ENCODE results near the gene TMEM140.

TMEM140 gene

DNA sequence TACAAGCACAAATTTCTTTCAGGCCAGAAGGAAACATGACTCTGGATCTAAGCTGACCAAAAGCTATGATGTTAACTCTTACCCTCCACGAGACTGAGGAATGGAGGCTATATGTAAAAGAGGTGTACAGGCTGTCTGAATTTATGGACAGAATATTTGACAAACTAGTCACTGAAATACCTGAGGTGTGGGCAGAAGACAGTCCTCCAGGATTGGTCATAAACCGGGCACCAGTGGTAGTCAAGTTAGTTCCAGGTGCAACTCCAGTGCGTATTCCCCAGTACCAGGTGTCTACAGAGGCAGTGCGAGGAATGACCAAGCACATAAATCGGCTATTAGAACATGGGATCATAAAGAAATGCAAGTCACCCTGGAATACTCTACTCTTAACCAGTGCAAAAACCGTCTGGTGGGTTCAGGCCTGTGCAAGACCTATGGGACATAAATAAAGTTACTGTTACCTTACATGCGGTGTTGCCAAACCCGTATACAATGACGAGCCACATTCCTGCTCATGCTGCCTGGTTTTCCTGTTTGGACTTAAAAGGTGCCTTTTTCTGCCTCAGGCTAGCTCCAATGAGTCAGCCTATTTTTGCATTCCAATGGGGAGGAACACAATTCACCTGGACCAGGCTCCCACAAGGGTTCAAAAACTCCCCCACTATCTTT is 29.3 kb downstream of the TMEM140 start:
- no peak for DNase-seq

DNA sequence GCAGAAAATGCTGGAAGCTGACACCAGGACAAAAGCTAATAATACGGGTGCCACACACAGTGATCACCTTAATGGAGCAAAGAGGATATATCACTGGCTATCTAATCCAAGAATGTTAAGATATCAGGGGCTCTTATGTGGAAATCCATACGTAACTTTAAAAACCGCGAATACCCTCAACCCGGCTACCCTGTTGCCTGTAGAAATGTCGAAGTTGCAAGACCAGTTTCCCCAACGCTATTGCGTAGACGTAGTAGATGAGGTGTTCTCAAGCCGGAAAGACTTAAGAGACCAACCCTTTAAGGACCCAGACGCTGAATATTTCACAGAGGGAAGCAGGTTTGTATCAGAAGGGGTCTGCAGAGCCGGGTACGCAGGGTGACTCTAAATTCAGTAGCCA is 30.5 kb downstream of the TMEM140 start:
- DNase-seq, result no peak

DNA sequence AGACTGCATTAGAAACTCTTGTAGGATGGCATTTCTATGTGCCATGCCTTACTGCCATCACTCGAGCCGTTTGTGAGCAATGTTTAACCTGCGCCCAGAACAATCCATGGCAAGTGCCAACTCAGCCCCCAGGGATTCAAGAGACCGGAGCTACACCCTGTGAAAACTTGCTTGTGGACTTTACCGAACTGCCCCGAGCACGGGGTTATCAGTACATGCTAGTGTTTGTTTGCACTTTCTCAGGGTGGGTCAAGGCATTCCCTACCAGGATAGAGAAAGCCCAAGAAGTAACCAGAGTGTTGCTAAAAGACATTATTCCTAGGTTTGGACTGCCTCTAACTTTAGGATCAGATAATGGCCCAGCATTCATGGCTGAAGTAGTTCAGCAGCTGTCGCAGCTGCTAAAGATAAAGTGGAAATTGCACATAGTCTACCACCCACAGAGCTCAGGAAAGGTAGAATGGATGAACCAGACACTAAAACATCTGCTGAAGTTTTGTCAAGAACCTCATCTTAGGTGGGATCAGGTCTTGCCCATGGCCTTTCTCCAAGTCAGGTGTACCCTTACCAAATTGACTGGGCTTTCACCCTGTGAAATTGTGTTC is 31.6 kb downstream of the TMEM140 start:
- DNase-seq, result no peak

DNA sequence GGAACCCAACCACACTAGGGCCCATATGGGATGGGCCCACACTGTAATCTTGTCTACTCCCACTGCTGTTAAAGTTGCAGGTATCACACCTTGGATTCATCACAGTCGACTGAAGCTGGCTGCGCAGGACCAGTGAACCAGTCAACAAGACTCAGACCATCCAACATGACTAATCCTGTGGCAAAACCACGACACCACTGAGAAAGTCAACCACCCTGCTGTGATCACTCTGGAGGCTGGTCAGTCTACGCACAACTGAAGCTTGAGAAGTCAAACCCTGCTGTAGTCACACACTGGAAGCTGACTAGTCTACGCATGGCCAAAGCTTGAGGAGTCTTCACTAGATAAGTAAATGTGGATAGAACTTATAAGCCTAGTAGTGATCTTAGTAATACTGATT is 32.2 kb downstream of the TMEM140 start:
- no peak for DNase-seq

DNA sequence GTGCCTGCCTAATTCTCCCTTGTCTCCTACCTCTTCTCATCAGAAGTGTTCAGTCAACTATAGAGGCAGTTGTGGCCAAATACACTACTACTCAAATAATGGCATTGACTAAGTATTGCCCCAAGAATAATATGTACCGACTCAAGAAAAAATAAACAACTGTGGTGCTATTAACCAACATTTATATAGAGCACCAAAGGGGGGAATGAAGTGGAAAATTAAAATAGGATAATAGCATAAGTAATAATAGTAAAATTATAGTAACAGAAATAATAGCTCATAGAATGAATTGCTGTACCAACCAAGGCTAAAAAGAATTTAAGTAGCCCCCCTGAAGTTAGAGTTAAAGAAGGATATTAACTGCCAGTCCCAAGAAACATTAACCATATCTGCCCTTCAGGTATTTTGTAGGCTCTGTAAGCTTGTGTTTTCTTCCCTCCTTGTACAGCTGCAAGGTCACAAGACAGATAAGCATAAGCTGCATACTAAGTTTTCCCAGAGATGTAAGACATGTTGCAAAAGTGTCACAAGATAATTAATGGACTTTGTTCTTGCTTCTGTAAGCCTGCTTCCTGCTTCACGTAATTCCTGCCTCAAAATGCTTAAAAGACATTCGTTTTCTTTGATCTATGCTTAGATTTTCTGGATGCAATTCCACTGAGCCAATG is 33.5 kb downstream of the TMEM140 start:
- DNase-seq, result no peak

DNA sequence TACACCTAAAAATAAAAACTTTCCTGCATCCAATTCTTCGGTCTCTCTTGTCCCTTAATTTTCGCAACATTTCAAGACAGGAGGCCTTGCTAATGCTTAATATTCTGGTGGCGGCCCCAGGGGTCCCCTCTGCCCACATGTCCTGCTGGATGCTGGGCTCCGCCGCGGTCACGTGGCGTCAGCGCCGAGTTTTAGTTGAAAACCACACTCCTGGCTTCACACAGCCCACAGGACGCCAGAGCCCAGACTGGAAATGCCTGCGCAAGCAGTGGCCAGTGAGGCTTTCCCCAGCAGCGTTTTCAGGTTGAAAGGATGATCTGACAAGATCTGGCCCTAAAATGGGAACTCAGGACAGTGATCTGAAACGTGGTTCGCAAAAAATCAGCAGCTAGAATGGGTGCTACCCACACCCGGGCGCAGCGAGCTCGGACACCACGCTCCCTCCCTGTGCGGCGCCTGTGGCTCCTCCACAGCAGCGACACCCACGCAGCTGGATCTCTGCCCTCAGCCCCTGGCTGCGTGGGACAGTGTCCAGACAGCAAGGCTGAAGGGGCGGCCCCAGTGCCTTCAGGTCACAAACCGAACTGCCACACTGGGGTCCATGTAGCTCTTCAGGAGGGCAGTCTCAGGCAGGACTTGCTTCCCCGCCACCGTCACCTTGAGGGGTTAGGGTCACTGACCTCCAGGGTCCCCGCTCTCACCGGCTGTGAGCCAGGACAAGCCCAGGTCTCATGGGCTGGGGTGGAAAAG is 34.2 kb downstream of the TMEM140 start:
- no peak for DNase-seq

DNA sequence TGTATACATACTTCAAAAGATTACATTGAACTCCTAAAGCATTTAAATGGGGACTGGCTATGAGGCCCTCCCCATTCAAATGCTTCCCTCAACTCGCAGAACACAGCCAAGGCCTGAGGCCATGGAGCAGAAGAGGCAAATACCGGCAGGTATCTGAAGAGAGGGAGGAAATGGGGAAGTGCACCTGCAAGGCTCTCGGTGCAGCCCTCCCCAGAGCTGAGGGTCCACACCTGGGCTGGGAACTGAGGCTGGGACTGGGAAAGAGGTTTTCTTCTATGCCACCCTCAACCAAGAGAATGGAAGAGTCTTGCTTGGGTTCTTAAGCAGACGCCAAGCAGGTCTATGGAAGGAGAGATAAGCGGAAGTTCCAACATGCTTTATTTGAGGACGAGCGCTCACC is 35.6 kb downstream of the TMEM140 start:
- no peak for DNase-seq

DNA sequence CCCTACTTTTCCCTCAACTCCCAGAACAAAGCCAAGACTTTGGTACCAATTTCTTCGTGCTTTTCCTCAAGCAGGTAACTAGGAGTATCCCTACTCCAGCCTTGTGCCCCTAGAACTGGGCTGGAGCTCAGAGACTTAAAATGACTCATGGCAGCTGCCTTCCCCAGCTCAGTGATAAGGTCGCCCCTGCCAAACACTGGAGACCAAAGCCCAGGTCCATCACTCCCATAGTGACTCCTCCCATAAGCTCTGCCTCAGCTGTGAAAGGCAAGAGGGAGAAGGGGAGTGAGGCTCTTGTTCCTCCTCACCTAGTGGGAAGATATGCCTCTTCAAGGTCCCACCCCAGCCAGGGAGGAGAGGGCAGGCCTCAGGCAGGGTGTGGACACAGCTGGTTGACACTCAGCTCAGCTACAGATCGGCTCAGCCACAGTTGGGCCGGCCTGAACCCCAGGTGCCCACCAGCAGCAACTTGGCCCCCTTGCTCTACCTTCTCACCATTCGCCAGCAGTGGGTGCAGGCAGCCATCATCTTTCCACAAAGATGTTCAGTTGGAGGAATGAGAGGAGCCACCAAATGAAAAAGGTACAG is 36.5 kb downstream of the TMEM140 start:
- no peak for DNase-seq

DNA sequence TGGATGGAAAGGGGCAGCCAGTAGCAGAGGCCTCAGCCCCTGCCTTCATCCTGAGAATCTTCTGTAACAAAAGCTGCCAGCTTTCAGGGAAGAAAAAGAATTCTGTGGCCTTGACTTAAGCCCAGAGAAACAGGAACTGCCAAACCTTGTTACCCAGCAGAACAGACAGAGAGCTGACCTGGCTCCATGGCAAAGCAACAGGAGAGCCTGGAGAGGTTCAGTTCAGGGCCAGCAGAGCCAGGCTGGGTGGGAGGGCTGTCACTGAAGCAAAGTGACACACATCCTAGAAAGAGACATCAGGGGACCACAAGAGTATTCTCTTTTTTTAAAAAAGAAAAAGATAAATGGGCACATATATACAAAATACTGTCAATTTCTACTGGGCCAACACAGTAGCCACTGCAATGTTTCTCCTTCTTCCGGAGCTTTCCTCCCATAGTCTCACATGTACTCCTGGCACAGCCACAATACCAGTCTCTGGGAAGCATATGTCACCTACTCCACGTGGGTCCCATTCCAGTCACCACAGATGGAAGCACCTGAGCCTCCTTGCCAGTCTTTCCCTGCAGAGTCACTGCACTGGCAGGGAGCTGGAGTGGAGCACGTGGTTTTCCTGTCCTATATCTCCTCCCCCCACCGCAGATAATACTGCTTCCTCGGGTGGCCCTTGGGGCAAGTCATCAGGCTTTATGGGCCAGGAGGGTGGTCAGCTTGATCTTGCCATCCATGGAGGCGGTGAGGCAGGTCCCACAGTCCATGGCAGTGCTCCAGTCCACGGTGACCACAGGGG is 37.8 kb downstream of the TMEM140 start:
- no peak for DNase-seq

DNA sequence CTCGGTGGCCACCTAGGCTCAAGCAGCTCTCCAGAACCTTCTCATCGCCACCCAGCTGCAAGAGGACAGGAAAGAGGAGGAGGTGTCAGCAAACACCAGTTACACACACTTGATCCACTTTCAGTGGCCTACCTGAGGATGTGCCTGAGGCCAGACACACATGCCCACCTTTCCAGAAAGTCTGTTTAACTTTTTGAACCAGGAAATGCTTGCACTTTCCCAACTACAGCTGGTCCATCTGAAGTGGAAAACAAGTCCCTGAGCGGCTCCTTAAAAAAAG is 38.3 kb downstream of the TMEM140 start:
- no peak for DNase-seq

DNA sequence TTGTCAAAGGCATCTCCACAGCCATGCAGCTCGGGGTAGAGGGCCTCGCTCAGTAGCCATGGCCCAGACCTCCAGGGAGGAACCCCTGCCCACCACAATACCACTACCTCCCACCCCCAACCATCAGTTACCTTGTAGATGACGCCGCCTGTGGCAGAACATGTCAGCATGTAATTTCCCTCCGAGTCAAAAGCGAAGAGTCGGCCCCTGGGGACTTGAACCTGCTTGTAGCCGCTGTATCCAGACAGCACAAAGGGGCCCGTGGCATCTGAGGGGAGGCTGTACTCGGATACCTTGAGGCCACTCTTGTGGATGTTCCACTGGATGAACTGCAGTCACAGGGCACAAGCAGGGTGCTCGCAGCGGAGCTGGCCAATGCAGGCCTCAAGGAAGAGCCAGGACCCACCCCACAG is 39.0 kb downstream of the TMEM140 start:
- DNase-seq, result no peak

DNA sequence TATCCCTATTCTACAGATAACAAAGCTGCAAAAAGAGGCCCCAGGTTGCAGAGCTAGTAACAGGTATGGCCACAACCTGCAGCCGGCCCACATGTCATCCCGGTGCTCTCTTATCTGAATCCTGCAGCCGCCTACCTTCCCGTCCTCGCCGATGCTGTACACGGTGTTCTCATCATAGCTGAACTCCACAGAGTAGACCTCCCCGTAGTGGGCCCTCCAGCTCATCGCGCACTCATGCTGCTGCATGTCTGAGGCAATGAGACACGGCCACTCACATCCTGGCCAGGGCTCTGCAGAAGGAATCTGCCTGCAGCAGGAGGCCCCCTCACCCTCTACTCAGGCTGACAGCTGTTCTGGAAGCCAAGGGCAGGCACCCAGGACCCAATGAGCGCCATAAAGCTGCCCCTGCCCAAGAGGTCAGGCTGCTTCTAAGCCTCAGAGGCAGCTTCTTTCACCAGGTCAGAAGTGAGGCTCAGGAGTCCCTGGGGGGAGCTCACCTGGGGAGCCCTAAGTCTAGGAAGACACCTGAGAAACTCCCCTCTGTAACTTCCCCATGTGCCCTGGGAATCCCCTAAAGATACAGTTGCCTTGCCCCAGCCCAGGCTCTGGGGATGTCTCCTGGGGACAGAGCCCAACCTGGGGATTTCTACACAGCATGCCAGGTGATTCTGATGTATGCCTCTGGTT is 40.6 kb downstream of the TMEM140 start:
- DNase-seq, result no peak

DNA sequence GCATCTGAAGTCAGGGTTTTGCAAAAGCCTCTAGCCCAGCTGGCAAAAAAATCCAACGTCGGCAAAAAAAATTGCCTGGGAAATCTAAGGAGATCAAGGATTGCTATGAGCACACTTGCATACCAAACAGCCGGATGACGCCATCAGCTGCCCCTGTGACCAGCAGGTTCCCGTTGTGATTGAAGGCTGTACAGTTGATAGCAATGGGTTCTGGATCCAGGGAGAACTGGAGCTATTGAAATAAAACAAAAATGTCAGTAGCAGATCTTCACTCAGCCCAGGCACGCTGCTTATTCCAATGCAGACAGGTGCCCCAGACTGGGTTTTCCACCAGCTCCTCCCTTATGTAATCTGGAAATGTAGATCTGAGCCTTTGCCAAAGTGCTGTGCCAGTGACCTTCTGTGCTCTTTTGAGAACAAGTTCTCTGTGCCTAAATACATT is 41.4 kb downstream of the TMEM140 start:
- DNase-seq, result no peak

DNA sequence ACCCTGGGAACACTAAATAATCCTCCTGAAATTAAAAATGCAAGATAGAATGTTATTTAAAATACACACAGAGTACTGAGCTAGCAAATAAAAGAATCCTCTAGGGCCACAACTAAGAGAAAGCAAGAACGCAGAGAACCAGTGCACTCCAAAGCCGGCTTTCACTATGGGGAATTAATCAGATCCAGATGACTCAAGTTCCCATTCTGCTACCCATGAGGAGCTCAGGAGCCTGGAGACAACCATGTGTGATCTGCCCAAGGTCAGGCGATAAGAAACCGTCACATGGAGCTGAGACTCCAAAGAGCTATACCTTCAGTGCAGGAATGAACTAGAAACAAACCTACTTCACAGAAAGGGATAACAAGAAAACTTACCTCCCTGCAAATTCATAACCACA is 42.1 kb downstream of the TMEM140 start:
- no peak for DNase-seq

DNA sequence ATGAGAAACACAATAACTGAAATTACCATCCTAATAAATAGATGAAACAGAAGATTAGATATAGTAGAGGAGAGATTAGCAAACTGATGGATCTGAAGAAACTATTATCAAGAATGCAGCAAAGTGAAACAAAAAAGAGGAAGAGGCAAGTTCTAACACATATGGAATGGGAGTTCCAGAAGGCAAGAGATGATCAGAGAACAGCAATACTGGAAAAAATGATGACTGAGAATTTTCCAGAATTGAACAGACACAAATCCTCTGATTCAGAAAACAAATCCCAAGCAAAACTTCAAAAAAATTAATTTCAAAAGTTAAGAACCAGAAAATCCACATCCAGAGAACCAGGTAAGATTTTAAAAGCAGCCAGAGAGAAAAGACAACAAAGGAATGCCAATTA is 42.8 kb downstream of the TMEM140 start:
- DNase-seq, result no peak

DNA sequence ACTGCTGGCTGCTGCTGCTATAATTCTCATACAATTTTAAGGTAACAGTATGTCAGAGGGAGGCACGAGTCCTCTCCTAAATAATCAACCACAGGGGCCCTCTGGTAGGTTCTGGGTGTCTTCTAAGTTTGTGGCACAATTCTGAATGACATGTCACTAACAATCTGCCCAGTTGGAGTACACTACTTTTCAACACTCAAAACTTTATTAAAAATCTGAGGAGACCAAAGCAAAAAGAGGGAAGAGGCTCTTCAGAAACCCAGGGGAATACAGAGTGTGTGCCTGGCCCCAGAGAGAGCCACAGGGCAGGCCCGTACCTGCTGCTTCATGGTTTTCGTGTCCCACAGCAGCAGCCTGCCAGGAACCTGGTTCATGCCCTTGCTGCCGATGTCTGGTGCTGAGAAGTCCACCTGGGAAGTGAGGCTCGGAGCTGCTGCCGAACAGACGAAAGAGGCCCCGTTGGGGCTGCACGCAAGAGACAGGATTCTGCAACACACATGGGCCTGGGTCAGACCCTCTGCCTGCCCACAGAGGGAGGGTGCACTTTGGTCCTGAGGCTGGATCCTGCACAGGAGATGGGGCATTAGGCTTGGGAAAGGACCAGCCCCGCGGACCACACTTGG is 45.2 kb downstream of the TMEM140 start:
- DNase-seq, result no peak

DNA sequence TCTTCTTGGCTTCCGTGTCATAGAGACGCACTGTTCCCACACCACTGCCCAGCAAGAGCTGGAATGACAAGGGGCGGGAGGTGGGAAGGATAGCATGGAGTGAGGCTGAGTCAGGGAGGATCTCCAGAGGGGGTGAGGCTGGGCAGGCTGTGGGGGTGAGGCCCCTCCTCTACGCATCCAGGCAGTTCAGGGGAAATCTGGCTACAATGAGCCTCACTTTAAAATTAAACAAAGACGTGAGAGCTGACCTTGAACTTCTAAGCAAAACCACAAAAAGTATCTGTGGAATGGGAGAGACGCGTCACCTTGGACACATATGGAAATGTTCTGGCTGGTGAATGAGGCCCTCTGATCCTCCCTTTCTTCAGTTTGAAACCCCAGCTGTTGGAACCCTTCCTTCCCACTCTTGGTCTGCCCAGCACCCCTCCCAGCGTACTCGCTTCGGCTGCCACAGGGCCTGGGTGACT is 45.8 kb downstream of the TMEM140 start:
- DNase-seq, result no peak

DNA sequence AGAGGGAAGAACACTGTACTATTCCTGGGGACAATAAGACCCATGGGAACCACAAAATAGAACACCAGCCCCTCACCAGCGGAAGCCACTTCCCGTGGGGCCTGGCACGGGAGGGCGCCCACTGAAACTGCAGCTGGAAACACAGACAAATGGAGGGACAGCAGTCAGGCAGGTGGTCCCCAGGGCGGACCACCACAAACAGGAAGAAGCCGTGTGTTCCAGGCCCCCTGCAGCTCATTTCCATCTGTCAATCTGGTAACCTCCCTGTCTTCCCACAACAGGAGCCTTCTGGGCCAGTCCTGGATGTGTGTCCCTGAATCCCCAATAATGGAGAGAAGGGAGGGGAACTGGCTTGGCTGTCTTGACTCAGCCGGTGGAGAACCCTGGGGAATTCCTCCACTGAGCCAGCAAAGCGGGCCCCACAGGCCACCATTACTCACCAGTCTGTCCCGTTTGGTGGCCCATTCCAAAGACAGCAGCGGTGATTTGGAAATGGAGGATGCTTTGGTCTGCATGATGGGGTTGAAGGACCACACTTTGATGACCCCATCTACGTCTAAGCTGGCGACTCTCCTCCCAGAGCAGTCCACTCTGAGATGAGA is 46.7 kb downstream of the TMEM140 start:
- no peak for DNase-seq

DNA sequence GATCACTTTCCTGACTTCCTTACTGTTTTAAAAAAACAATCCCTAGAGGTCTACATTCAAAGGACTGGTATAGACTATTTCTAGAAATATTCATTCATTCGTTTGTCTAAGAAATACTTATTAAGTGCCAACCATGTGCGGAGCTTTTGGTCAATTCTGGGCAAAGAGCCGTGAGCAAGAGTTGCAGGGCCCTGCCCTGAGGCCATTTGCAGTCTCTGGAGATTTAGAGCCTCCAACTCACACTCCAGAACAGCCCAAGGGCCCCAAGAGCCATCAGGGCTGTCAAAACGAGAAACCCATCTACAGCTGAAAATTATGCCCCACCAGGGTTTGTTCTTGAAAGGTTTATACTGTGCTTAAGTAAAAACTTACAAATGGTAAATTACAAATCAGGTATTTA is 47.3 kb downstream of the TMEM140 start:
- DNase-seq, result no peak

DNA sequence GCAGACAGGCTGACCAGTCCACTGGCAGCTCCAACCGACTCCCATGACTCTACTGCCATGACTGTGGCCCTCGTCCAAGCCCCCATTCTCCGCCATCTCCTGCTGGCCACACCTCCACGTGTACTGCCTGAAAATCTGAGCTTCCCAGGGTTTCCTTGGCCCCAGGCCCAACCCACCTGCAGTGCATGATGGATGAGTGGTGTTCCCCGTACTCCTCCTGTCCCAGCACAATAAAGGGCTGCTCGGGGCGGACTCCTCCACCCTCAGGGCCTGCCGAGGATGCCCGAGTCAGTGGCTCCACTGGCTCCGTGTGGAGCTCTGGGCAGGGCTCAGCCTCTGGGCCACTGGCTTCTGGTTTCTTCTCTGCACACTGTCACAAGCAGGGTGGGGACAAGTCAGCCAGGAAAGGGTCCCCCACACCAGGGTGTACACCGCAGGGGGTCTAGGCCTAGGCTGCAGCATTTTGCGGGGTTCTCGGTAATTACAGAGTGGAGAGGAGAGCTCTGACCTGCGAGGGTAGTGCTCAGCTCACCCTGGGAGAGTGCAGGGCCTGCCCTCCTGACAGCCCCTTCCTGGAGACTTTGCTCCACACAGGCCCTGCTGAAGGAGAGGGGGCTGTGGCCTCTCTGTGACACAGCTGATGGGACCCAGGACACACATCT is 48.2 kb downstream of the TMEM140 start:
- no peak for DNase-seq

DNA sequence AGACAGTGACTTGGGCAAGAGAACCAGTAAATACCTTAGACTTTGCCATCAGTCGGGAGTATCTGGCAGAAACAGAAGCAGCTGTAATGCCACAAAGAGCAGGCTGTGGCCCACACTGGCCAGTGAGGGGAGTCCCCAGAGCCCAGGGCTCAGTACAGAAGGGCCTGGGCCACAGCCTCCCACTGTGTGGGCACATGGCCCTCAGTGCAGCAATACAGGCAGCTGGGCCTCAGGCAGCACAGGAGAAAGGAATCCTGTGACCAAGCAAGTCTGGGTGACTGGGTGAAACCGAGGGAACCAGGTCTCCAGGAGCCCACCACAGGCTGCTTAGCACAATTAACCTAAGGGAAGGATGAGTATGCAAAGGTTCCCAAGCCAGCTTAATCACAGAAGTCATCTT is 49.5 kb downstream of the TMEM140 start:
- no peak for DNase-seq
